GM19035 (cell line): ENCODE data around the gene TGM2.
"Not testable (repeated sequence)": the region's sequence is repeated elsewhere in the genome, so short reads cannot be mapped to it uniquely, and the experiment has no call there.

Experiments
- ATAC-seq: cut with Tn5 transposase; IDR thresholded peaks from one replicate; pipeline ENCODE4 v1.9.1; 2021; ENCODE audit not compliant: unreplicated experiment

The TGM2 gene

GRCh38 chr20:38102206-38102605, 62.9 kb downstream of the TGM2 start:
- ATAC-seq, result not testable (repeated sequence)

DNA sequence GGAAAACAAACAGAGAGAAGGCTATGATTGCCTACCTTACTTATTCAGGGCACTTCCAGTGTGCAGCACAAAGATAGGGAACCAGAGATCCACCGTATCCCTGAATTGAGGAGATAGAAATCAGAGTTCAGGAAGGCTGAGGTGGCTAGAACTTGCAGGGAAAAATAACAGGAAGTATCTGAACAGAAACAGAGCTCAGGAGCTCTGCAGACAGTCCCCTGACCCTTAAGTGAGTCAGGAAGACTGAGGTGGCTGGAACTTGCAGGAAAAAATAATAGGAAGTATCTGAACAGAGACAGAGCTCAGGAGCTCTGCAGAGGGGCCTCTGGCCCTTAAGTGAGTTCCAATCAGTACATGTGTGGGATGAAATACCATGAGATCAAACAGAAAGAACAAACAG, 66.1 kb downstream of the TGM2 start:
- no peak for ATAC-seq

DNA sequence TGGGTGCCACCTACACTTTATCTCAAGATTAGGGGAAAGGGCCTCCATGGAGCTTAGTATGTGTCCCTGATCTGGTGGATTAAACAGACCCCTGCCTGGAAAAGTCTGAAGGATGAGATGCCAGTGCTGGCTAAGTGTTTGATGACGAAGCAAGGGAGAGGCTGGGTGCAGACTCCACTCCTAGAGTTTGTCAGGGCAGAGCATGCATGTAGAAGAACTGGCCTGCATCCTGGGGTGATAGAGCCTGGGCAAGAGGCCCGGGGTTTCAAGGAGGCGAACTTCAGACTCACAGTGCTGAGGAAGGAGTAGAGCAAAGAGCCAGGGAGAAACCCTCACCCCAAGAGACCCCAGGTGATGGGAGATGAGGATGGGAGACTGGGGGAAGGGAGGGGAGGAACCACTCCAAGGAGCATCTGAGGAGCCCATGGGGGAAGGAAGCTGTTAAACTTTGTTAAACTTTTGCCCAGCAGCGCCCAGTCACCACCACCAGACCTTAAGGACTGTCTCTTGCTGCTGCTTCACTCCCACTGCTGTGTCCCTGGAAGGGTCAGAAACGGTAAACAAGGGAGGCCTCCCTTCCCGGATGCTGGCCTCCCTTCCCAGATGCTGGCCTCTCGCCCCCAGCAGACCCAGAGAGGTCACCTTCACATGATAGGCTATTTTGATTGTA, 69.9 kb downstream of the TGM2 start:
- no peak for ATAC-seq

DNA sequence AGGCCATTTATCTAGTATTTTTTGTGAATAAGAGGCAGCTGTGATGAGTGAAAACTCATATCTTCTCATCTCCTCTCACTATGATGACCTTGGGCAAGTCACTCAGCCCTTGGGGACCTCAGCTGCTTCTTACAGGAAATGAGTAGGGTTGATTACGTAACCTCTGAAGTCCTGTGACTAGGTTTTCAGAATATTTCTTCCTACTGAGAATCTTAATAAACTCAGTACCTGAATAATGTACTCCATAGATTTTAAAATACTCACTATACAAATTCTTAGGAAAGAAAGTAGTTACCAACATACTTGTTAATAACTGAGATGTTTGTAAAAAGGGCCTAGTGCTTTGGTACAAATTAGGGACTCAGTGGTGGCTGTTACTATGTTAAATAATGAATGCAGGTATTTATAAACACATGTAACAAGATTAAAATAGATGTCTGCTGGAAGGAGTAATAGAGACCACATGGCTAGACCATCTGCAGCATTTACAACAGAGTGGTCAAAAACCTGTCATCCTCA, 70.6 kb downstream of the TGM2 start:
- peak; percentile 59 for ATAC-seq

- ATAC-seq, result no peak
Measured at GRCh38 chr20:38093641-38094077, 71.4 kb downstream of the TGM2 start.

DNA sequence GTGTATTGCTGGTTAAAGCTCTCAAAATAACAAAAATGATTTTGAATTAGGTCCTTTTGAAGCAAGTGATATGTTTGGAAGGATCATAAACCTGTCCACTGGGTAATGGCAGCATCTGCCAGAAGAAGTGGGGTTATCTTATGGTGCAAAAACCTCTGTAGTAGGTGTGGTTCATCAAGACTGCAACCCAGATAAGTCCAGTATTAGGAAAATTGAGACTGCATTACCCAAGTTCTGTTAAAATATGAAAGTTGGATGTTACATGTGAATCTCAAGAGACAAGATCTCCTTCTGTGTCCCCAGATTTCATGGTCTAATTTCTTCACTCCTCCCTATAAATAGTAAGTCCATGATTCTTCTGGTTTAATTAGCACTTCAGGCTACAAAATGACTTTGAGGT, 72.2 kb downstream of the TGM2 start:
- no peak for ATAC-seq

DNA sequence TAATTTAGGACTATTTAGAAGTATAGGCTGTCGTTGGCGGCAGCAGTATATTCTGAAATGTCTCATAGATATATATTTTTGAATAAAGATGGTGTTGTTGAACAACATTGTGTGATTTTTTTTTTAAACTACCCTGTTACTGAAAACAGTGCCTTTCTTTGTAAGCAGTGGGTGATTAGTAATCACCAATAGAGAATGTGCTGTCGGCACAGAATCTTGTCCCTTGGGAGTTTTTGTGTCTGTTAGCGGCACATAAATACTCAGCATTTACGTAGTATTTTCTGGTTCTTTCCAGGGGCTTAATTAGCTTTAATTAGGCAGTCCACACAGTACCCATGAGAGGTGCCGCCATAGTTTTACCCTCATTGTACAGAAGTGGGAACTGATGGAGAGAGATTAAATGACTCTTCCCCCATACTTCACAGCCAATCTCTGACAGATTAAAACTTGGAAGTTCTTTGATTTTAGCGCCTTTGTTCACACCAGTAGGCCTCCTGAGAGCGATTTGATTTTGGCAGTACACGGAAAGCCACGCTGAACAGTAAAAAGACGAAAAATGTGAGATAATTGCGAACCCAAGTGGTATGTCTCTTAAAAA, 72.7 kb downstream of the TGM2 start:
- ATAC-seq, result no peak

DNA sequence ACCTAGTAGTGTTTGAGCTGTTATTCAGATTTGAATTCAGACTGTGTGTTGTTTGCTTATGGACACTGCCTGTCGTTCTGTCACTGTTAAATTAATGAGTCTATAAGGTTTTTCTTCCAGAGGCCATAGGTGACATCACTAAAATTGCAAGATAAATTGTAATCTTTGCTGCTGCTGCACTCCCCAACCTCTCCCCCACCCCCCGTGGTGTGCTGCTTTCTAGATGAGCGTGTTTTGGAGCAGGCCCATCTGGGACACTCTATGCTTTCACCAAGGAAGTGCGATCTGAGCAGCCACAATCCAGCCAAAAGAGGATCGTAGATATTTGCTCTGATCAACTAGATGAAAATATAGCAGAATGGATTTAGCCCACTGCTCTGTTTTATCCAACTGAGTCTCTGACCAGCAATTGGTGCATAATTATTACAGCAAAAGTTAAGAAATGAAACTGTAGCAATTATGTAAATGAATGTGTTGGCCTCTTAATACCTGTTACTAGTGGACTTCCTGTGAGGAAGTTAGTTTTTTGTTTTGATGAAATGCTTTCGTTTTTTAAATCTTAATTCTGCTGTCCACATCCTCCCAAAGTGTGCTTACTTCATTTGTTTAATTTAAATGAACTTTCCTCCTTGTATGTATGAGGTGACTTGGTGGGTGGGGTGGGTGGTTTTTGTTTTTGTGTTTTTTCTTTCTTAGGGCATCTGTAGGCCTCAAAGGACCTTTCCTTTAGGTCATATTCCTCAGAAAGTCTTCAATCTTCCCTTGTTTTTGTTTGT, 73.4 kb downstream of the TGM2 start:
- peak; percentile 42 for ATAC-seq

DNA sequence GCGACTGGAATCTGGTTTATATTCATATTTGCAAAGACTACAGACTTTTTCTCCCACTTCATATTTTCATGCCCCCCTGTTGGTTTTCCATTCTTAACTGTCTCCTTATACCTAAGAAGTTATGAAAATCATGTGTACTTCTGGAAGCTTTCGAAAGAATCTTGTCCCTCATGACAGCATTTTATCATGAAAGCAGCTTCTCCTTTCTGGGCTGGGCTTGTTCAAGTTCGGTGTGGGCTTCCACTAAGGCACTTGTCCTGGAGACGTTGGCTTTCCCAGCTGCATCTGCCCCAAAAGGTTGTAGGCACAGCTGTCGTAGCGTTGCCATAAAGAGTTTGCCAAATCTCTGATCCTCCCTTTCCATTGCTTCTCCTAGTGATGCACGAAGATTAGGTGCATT, 75.0 kb downstream of the TGM2 start:
- no peak for ATAC-seq

GRCh38 chr20:38089500-38089899, 75.6 kb downstream of the TGM2 start:
- ATAC-seq, result no peak

GRCh38 chr20:38085026-38085425, 80.0 kb downstream of the TGM2 start:
- no peak for ATAC-seq

- ATAC-seq, result no peak
Measured at GRCh38 chr20:38084425-38084951, 80.6 kb downstream of the TGM2 start.

GRCh38 chr20:38083338-38084048, 81.6 kb downstream of the TGM2 start:
- ATAC-seq, result no peak

- no peak for ATAC-seq
Measured at GRCh38 chr20:38082894-38083293, 82.2 kb downstream of the TGM2 start.

- no peak for ATAC-seq
Measured at GRCh38 chr20:38081575-38081974, 83.5 kb downstream of the TGM2 start.

DNA sequence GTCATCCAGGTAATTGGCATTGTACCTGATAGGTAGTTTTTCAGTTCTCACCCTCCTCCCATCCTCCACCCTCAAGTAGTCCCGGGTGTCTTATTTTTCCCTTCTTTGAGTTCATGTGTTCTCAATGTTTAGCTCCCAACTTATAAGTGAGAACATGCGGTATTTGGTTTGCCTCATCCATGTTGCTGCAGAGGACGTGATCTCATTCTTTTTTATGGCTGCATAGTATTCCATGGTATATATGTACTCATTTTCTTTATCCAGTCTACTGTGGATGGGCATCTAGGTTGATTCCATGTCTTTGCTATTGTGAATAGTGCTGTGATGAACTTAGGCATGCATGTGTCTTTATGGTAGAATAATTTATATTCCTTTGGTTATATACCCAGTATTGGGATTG, 85.7 kb downstream of the TGM2 start:
- ATAC-seq, result no peak

DNA sequence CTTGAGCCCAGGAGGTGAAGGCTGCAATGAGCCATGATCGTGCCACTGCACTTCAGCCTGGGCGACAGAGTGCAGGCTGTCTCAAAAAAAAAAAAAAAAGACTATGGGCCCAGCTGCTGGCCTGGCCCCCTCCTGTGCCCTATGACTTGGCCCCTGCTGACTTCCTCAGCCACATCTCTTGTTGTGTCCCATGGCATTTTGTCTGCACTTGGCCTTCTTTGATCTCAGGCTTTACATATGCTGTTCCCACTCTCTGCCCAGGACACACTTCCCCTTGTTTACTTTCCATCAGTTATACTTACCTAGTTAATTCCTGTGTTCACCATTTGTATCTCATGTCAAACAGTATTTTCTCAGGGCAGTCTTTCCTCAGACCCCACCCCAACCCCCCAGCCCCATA, 87.0 kb downstream of the TGM2 start:
- ATAC-seq, result no peak
